Smooth muscle cell (in vitro differentiated cells): ENCODE results near the gene NBAS. TPM values are rescaled to one million over a fixed set of nuclear protein-coding genes. Genes with fewer than 3 reads are reported as not detected.

Source experiments
- DNase-seq: peaks from one replicate; lab custom pipeline; 2025; ENCODE audit not compliant: unreplicated experiment; lab: John Stamatoyannopoulos, UW
- H2AFZ ChIP-seq: fragments of 200-600 bp; sonication (generic); 2 replicates; pipeline ENCODE4 v1.6.0; 2016; ENCODE audit warnings: antibody characterized with exemption, low read depth, mild to moderate bottlenecking
- H3F3A ChIP-seq: fragments of 200-600 bp; sonication (generic); 2 replicates; pipeline ENCODE4 v1.6.0; 2017; ENCODE audit warnings: antibody characterized with exemption, low read depth
- H3K27ac ChIP-seq: fragments of 200-600 bp; sonication (generic); 2 replicates; pipeline ENCODE4 v1.5.1; 2016; ENCODE audit warnings: low read depth, mild to moderate bottlenecking
- H3K27me3 ChIP-seq: fragments of 200-600 bp; sonication (generic); 2 replicates; pipeline ENCODE4 v1.6.1; 2016; ENCODE audit warnings: low read depth, mild to moderate bottlenecking
- H3K36me3 ChIP-seq: fragments of 200-600 bp; sonication (generic); 2 replicates; pipeline ENCODE4 v1.5.1; 2016; ENCODE audit warnings: low read depth
- H3K4me1 ChIP-seq: fragments of 200-600 bp; sonication (generic); 2 replicates; pipeline ENCODE4 v1.5.1; 2016; ENCODE audit warnings: low read depth
- H3K4me2 ChIP-seq: fragments of 200-600 bp; sonication (generic); 2 replicates; pipeline ENCODE4 v1.6.0; 2016; ENCODE audit warnings: mild to moderate bottlenecking
- H3K4me3 ChIP-seq: fragments of 200-600 bp; sonication (generic); 2 replicates; pipeline ENCODE4 v1.5.1; 2016; ENCODE audit warnings: mild to moderate bottlenecking
- H3K79me2 ChIP-seq: fragments of 200-600 bp; sonication (generic); 2 replicates; pipeline ENCODE4 v1.6.0; 2016; ENCODE audit warnings: low read depth, mild to moderate bottlenecking
- H3K9ac ChIP-seq: fragments of 200-600 bp; sonication (generic); 2 replicates; pipeline ENCODE4 v1.6.0; 2016; ENCODE audit warnings: low read depth
- H3K9me3 ChIP-seq: fragments of 200-600 bp; sonication (generic); replicated peaks from 2 replicates; pipeline ENCODE4 v1.5.1; 2016; ENCODE audit warnings: low read depth
- H4K20me1 ChIP-seq: fragments of 200-600 bp; sonication (generic); 2 replicates; pipeline ENCODE4 v1.6.0; 2016; ENCODE audit warnings: low read depth
- CTCF ChIP-seq: fragments of 200-600 bp; sonication (generic); IDR thresholded peaks from 2 replicates; pipeline ENCODE4 v1.5.1; 2017; ENCODE audit warnings: borderline replicate concordance, mild to moderate bottlenecking, antibody characterized with exemption; ENCODE audit not compliant: insufficient read depth, poor library complexity, severe bottlenecking
- WGBS: methylation state at CpG from one replicate; pipeline ENCODE4 v1.1.7; 2016; ENCODE audit warnings: low lambda C conversion rate; 5-methylcytosine and 5-hydroxymethylcytosine counted together
- polyA plus RNA-seq: library from polyadenylated mRNA; unstranded; fragments of >200 nt; fragmentation: Nextera tagmentation; extraction: Ambion mirVana; gene quantifications from 2 replicates; pipeline ENCODE4 v1.2.1, GENCODE V29; 2016
- total RNA-seq: library from RNA; depleted of rRNA; stranded (reverse); fragments of >200 nt; gene quantifications from 2 replicates; pipeline ENCODE4 v1.2.3, GENCODE V29; 2014

NBAS gene
- total and polyA plus RNA-seq, 2 experiments from 2014 or later: 31.2 to 51.1 TPM

GRCh38 chr2:15242936-15243461 is 318.1 kb downstream of the NBAS start:
- no peak for TF ChIP-seq CTCF
- no peak for DNase-seq
- H2AFZ ChIP-seq: no peak overlapping the region

GRCh38 chr2:15241929-15242328 is 319.2 kb downstream of the NBAS start:
- H3K9ac ChIP-seq: no peak overlapping the region
- no peak for DNase-seq
- no peaks in the 10 kb centered on the region for H3K79me2 ChIP-seq
- TF ChIP-seq CTCF: no peak
- no peaks in the 10 kb centered on the region for H3K27me3 ChIP-seq
- H3K36me3 ChIP-seq: no peaks in the 10 kb centered on the region
- 92% methylated on average over 3 of the region's 3 CpGs for WGBS
- no peak overlapping the region for H2AFZ ChIP-seq
- no peak overlapping the region for H3K4me2 ChIP-seq
- H3K9me3 ChIP-seq: no peaks in the 10 kb centered on the region
- H4K20me1 ChIP-seq: peaks cover 14% of the 10 kb centered on the region
- H3K27ac ChIP-seq: no peak overlapping the region
- H3F3A ChIP-seq: no peaks in the 10 kb centered on the region
- H3K4me3 ChIP-seq: no peak overlapping the region
- no peaks in the 10 kb centered on the region for H3K4me1 ChIP-seq

More at GRCh38 chr2:15242936-15243461, 318.1 kb downstream of the NBAS start:
- Histone ChIP-seq H3K27ac (no peak overlapping the region), H3K4me3 (no peak overlapping the region), H3K9ac (no peak overlapping the region), H3K36me3 (no peaks in the 10 kb centered on the region), H3K9me3 (no peaks in the 10 kb centered on the region), H3K79me2 (no peaks in the 10 kb centered on the region), H4K20me1 (peaks cover 18% of the 10 kb centered on the region), H3K4me2 (no peak overlapping the region), H3K4me1 (no peaks in the 10 kb centered on the region), H3K27me3 (no peaks in the 10 kb centered on the region), H3F3A (no peaks in the 10 kb centered on the region)
- 74% methylated on average over 3 of the region's 3 CpGs for WGBS

GRCh38 chr2:15241201-15241600 is 319.9 kb downstream of the NBAS start:
- no peaks in the 10 kb centered on the region for H3K36me3 ChIP-seq
- no peaks in the 10 kb centered on the region for H3K4me1 ChIP-seq
- no peaks in the 10 kb centered on the region for H3K27me3 ChIP-seq
- H3K9me3 ChIP-seq: no peaks in the 10 kb centered on the region
- H3K79me2 ChIP-seq: no peaks in the 10 kb centered on the region
- peaks cover 14% of the 10 kb centered on the region for H4K20me1 ChIP-seq
- DNase-seq: no peak
- TF ChIP-seq CTCF: no peak
- H3K9ac ChIP-seq: no peak overlapping the region
- no peaks in the 10 kb centered on the region for H3F3A ChIP-seq
- no peak overlapping the region for H3K27ac ChIP-seq
- no peak overlapping the region for H2AFZ ChIP-seq
- 88% methylated on average over 1 of the region's 1 CpG for WGBS
- no peak overlapping the region for H3K4me3 ChIP-seq
- no peak overlapping the region for H3K4me2 ChIP-seq

- Histone ChIP-seq H3K4me1 (no peaks in the 10 kb centered on the region), H3K4me2 (no peak overlapping the region), H3K4me3 (no peak overlapping the region), H4K20me1 (peaks cover 11% of the 10 kb centered on the region), H2AFZ (no peak overlapping the region), H3K79me2 (no peaks in the 10 kb centered on the region), H3K27ac (no peak overlapping the region), H3K27me3 (no peaks in the 10 kb centered on the region), H3K36me3 (peaks cover 5% of the 10 kb centered on the region), H3K9ac (no peak overlapping the region), H3F3A (no peaks in the 10 kb centered on the region), H3K9me3 (no peaks in the 10 kb centered on the region)
- TF ChIP-seq CTCF: no peak
- WGBS: 95% methylated on average over 5 of the region's 5 CpGs
- DNase-seq: no peak
Measured at GRCh38 chr2:15238028-15238427, 323.1 kb downstream of the NBAS start.
